GM19372 (cell line): ENCODE results near the gene PRRT3.

Experiments
- ATAC-seq: cut with Tn5 transposase; IDR thresholded peaks from one replicate; pipeline ENCODE4 v1.9.1; 2021; ENCODE audit warnings: mild to moderate bottlenecking, low read depth, moderate library complexity; ENCODE audit not compliant: unreplicated experiment

The PRRT3 gene

GRCh38 chr3:9951962-9952805, at the start of gene PRRT3:
Gene PRRT3, minus strand, starts transcription at chr3:9952408. Its CDS starts 2,293 bp downstream, at chr3:9950115.
- peak; percentile 77 for ATAC-seq

DNA sequence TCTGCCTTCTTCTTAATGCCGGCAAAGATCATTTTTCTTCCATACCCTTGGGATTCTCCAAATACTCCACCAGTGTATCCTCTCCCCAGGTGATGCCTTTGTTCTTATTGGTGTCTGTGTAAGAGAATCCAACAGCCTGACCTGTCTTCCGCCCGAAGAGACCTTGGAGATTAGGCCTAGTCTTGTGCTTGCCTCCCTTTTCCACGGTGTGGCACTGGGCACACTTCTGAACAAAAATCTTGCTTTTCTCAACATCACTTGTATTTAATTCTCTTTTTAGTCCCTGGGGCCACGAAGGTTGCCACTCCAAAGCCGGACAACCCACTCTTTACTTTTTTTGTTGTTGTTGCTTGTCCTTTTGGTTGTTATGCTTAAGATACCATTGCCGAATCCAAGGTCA, 48.5 kb upstream of the PRRT3 start:
- ATAC-seq = no peak

DNA sequence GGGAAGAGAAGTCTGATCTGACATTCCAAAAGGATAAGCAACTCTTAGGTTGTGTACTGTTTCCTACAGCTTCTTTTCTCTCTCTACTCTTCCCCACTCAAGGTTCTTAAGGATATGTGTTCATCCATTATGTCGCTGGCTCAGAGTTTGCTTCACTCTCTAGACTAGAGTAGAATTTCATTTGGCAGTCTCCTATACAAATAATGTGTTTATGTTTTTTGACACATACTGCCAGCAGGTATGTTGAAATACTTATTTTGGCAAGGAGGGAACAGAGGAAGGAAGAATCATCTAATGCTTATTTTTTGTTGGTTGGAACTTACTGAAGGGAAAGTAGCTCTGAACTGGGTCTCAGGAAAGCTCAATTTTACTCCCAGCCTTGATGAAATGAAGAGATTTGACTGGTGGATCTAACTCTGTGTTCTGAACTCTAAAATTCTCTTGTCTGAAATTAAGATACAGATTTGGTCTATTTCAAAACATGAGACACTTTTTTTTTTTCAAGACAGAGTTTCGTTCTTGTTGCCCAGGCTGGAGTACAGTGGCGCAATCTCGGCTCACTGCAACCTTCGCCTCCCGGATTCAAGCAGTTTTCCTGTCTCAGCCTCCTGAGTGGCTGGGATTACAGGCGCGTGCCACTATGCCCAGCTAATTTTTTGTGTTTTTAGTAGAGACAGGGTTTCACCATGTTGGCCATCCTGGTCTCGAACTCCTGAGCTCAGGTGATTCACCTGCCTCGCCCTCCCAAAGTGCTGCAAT, 42.1 kb upstream of the PRRT3 start:
- ATAC-seq = no peak

- ATAC-seq = peak; percentile 23
Observed at GRCh38 chr3:9986230-9986725, 34.1 kb upstream of the PRRT3 start.

- no peak for ATAC-seq
Observed at GRCh38 chr3:9980251-9980650, 28.0 kb upstream of the PRRT3 start.

DNA sequence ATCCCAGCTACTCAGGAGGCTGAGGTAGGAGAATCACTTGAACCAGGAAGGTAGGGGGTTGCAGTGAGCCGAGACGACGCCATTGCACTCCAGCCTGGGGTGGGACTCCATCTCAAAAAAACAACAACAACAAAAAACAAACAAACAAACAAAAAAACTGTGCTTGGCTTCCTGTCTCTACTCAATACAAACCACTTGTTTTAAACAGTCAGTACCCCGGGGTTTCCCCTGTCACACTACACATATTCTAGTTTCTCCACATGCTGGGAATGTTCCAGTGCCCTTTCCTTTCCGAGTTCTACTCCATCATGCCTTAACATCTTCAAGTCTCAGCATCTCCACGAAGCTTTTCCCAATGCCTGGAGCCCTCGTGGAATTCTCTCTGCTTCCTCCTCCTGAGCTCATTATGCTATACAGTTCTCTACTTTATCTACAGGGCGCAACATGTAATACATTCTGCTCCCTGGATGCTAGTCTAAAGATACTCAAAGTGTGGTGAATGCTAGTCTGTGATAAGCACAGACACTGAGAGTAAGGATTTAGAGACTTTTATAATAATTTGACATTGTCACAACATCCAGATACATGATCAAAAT, 26.6 kb upstream of the PRRT3 start:
- no peak for ATAC-seq

- ATAC-seq = no peak
Observed at GRCh38 chr3:9976721-9977709, 24.8 kb upstream of the PRRT3 start.

- no peak for ATAC-seq
Observed at GRCh38 chr3:9970020-9970652, 17.9 kb upstream of the PRRT3 start.

GRCh38 chr3:9969632-9970019, 17.4 kb upstream of the PRRT3 start:
- ATAC-seq = no peak

GRCh38 chr3:9966841-9967240, 14.6 kb upstream of the PRRT3 start:
- no peak for ATAC-seq

DNA sequence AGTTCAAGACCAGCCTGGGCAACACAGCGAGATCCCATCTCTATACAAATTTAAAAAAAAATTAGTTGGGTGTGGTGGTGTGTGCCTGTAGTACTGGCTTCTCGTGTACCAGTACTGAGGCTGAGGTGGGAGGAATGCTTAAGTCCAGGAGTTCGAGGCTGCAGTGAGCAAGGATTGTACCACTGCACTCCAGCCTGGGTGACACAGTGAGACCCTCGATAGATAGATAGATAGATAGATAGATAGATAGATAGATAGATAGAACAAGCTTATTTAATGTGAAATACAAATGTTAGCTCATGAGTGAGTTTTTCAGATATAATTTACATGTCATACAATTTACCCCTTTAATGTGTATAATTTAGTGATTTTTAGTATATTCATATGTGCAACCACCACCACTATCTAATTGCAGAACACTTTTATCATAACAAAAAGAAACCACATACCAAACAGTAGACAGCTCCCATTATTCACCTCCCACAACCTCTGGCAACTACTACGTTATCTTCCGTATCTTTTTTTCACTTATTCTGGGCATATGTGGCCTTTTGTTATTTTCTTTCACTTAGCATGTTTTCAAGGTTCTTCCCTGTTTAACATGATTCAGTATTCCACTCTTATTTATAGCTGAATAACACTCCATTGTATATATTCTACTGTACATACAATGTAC, 13.1 kb upstream of the PRRT3 start:
- ATAC-seq = no peak

GRCh38 chr3:9957214-9957613, 5.0 kb upstream of the PRRT3 start:
- no peak for ATAC-seq

GRCh38 chr3:9955611-9956352, 3.6 kb upstream of the PRRT3 start:
- no peak for ATAC-seq

DNA sequence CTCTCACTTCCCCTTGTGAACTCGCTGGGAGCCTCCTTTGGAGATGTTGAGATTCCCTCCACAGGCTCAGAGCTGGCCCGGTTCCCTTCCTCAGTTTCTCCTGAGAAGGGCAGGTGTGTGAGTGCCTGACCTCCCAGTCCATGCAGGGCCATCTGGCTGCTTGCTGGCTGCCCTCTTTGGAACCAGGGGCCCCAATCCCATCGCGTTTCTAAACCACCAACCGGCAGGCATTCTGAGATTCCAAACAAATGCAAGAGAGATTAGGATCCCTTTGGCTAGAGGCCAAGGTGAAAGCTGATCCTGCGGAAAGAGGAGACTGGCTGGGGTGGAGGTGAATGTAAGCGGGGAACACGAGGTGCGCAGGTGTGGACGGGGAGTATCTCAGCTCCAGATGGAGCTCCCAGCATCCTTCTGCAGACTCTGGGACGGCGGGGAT, 2.9 kb upstream of the PRRT3 start:
- no peak for ATAC-seq

DNA sequence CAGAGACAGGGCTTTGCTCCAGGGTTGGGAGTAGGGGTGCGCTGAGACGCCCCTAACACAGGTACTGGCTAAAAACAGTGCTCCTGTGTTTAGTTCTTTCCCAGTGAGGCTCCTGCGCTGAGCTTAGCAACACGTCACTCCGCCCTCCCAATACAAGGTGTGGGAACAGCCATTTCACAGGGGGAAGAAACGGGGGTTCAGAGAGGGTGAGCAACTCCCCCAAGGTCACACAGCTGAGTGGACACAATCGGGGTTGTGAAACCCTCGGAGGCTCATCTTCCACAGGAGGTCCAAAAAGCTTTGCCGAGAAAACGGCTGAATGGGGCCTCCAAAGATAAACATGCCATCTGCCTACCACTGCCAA, 628 bp downstream of the PRRT3 start:
- peak; percentile 15 for ATAC-seq

DNA sequence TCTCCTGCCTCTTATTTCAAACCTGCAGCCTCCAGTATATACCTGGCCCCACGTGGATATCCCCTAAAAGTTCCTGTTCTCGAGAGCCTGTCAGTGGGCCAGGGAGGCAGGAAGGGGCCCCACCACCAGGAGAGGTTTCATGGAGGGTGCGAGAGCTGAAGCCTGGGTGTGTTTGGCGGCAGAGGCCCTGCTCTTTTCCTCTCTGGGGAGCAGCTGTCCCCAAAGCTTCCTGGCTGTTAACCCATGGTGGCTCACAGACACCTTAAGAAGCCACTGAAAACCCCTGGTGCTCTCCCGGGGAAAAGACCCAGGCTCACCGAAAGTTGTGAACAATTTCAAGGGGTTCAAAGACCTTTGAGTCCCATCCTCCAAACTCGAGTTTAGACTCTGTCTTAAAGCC, 1.1 kb downstream of the PRRT3 start:
- ATAC-seq = no peak

- ATAC-seq = no peak
Observed at GRCh38 chr3:9949626-9950025, 2.6 kb downstream of the PRRT3 start.

DNA sequence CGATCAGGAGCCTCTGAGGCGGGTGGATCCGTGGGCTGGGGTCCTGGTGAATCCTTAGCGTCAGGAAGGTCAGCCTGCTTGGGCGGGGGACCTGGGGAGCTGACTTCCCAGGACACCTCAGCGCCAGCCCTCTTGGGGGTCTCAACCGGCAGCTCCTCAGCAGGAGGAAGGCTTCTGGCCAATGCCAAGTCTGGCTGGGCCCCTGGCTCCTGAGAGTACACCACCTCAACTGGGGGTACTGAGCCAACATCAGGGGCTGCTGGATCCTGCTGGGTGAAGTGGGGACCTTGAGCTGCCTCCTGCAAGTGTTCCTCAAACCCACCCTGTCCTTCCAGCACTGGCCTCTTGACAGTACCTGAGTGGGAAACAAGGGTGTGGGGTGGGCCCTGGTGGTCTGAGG, 3.1 kb downstream of the PRRT3 start:
- no peak for ATAC-seq
